Measurements from ENCODE around the gene TMEM51. TPM values are rescaled to one million over a fixed set of nuclear protein-coding genes. Genes with fewer than 3 reads are reported as not detected.

Gene TMEM51
- total and polyA plus RNA-seq, 2 experiments from 2014 or later, result 23.8 to 32.7 TPM

DNA sequence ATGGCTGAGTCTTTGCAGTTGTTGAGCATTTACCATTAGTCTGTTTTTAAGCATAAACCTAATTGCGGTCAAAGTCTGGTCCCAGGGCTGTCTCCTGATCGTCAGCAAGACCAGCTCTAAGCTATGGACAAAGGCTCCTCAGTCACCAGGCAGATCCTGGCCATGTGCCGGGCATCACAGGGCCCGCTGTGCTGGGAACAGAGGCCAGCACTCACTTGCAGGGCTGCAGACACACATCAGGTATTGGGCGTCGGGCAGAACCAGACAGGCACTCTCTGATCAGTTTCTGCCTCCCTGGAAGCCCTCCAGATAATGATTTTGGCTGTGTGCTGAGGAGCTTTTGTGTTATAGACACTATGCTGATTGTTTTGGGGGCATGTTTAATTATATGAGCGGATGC is 26.6 kb downstream of the TMEM51 start:
- TF ChIP-seq, protein P1, sequence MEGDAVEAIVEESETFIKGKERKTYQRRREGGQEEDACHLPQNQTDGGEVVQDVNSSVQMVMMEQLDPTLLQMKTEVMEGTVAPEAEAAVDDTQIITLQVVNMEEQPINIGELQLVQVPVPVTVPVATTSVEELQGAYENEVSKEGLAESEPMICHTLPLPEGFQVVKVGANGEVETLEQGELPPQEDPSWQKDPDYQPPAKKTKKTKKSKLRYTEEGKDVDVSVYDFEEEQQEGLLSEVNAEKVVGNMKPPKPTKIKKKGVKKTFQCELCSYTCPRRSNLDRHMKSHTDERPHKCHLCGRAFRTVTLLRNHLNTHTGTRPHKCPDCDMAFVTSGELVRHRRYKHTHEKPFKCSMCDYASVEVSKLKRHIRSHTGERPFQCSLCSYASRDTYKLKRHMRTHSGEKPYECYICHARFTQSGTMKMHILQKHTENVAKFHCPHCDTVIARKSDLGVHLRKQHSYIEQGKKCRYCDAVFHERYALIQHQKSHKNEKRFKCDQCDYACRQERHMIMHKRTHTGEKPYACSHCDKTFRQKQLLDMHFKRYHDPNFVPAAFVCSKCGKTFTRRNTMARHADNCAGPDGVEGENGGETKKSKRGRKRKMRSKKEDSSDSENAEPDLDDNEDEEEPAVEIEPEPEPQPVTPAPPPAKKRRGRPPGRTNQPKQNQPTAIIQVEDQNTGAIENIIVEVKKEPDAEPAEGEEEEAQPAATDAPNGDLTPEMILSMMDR (IDR thresholded peaks at IDR 0.05; ENCODE audit: low read depth, low read length), result no peak
- Histone ChIP-seq H3K27me3 (no peaks in the 10 kb centered on the region), H3K4me1 (ENCODE audit: low read depth) (peaks cover 7% of the 10 kb centered on the region), H3K9me3 (ENCODE audit: low read depth) (no peaks in the 10 kb centered on the region), H3K27ac (no peak overlapping the region), H3K36me3 (no peaks in the 10 kb centered on the region), H3K4me3 (no peak overlapping the region)
- DNase-seq (ENCODE audit: low read depth in 1 of 2, low spot score in 1 of 2), result no peak

DNA sequence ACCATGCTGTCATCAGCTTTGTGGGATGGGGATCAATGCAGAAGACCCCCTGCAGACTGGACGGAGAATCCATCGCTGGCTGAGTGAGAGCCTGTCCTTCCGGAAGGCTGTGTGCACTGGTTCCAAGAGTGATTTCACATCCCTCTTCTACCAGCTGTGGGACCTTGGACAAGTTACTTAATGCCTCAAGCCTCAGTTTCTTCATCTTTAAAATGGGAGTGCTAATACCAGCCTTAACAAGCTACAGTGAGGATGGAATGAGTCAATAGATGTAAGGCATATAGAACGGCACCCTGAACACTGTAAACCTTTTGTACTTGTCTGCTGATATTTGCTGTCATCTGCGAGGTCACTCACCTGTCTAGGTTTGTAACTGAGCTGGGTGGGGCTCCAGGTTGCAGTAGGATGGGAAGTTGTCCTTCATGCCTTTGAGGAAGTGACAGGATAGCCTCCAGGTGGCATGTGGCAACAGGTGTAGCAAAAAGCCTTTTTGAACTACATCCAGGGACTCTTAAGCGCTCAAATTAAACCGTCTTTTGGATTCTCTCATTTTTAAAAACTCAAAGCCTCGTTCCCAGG is 27.5 kb downstream of the TMEM51 start:
- TF ChIP-seq, protein P1 (IDR thresholded peaks at IDR 0.05; ENCODE audit: low read depth, low read length), result no peak
- Histone ChIP-seq H3K9me3 (ENCODE audit: low read depth) (no peaks in the 10 kb centered on the region), H3K36me3 (no peaks in the 10 kb centered on the region), H3K4me3 (no peak overlapping the region), H3K27me3 (no peaks in the 10 kb centered on the region), H3K4me1 (ENCODE audit: low read depth) (peaks cover 7% of the 10 kb centered on the region), H3K27ac (no peak overlapping the region)
- DNase-seq (ENCODE audit: low read depth in 1 of 2, low spot score in 1 of 2), result no peak

GRCh38 chr1:15181564-15181963 is 28.0 kb downstream of the TMEM51 start:
- no peaks in the 10 kb centered on the region for H3K36me3 ChIP-seq
- no peaks in the 10 kb centered on the region for H3K9me3 ChIP-seq (ENCODE audit: low read depth)
- TF ChIP-seq, protein P1 (IDR thresholded peaks at IDR 0.05; ENCODE audit: low read depth, low read length), result no peak
- H3K4me1 ChIP-seq (ENCODE audit: low read depth), result peaks cover 7% of the 10 kb centered on the region
- no peak for DNase-seq (ENCODE audit: low read depth in 1 of 2, low spot score in 1 of 2)
- no peak overlapping the region for H3K4me3 ChIP-seq
- H3K27ac ChIP-seq, result no peak overlapping the region
- H3K27me3 ChIP-seq, result no peaks in the 10 kb centered on the region

GRCh38 chr1:15184436-15185241 is 31.1 kb downstream of the TMEM51 start:
- H3K4me3 ChIP-seq, result no peak overlapping the region
- no peaks in the 10 kb centered on the region for H3K27me3 ChIP-seq
- no peak overlapping the region for H3K27ac ChIP-seq
- peaks cover 18% of the 10 kb centered on the region for H3K4me1 ChIP-seq (ENCODE audit: low read depth)
- H3K9me3 ChIP-seq (ENCODE audit: low read depth), result no peaks in the 10 kb centered on the region
- DNase-seq (ENCODE audit: low read depth in 1 of 2, low spot score in 1 of 2), result no peak
- H3K36me3 ChIP-seq, result no peaks in the 10 kb centered on the region
- TF ChIP-seq, protein P1 (IDR thresholded peaks at IDR 0.05; ENCODE audit: low read depth, low read length), result no peak

DNA sequence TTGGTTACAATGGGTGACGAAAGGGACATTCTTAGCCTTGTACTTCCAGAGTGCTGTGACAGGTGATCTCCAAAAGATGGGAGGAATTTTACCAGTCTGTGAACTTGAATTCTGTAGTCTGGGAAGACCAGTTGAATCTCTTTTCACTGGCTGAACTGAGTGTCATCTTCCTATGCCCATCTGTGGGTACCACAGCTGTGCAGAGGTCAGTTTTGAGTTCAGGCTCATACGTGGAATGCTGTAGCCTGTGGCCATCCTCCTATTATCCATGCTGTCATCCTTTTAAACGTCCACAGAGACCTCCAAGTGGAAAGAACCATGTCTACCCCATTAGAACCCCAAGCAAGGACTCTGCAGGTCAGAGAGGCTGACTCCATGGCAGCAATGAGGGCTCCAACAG is 32.1 kb downstream of the TMEM51 start:
- H3K27me3 ChIP-seq, result no peaks in the 10 kb centered on the region
- H3K4me1 ChIP-seq (ENCODE audit: low read depth), result peaks cover 28% of the 10 kb centered on the region
- H3K9me3 ChIP-seq (ENCODE audit: low read depth), result no peaks in the 10 kb centered on the region
- H3K36me3 ChIP-seq, result no peaks in the 10 kb centered on the region
- DNase-seq (ENCODE audit: low read depth in 1 of 2, low spot score in 1 of 2), result no peak
- H3K4me3 ChIP-seq, result no peak overlapping the region
- no peak overlapping the region for H3K27ac ChIP-seq
- TF ChIP-seq, protein P1 (IDR thresholded peaks at IDR 0.05; ENCODE audit: low read depth, low read length), result no peak

Data from cardiac muscle cell (in vitro differentiated cells and primary cell).